ENCODE data around the gene PHF1.

DNA sequence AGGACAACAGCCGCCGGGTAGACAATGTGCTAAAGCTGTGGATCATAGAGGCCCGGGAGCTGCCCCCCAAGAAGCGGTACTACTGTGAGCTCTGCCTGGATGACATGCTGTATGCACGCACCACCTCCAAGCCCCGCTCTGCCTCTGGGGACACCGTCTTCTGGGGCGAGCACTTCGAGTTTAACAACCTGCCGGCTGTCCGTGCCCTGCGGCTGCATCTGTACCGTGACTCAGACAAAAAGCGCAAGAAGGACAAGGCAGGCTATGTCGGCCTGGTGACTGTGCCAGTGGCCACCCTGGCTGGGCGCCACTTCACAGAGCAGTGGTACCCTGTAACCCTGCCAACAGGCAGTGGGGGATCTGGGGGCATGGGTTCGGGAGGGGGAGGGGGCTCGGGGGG lies 26.9 kb downstream of the PHF1 start:
- TF ChIP-seq, protein P1, sequence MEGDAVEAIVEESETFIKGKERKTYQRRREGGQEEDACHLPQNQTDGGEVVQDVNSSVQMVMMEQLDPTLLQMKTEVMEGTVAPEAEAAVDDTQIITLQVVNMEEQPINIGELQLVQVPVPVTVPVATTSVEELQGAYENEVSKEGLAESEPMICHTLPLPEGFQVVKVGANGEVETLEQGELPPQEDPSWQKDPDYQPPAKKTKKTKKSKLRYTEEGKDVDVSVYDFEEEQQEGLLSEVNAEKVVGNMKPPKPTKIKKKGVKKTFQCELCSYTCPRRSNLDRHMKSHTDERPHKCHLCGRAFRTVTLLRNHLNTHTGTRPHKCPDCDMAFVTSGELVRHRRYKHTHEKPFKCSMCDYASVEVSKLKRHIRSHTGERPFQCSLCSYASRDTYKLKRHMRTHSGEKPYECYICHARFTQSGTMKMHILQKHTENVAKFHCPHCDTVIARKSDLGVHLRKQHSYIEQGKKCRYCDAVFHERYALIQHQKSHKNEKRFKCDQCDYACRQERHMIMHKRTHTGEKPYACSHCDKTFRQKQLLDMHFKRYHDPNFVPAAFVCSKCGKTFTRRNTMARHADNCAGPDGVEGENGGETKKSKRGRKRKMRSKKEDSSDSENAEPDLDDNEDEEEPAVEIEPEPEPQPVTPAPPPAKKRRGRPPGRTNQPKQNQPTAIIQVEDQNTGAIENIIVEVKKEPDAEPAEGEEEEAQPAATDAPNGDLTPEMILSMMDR (IDR thresholded peaks at IDR 0.05; ENCODE audit: insufficient read depth, low read length): no peak
- TF ChIP-seq, protein P2, sequence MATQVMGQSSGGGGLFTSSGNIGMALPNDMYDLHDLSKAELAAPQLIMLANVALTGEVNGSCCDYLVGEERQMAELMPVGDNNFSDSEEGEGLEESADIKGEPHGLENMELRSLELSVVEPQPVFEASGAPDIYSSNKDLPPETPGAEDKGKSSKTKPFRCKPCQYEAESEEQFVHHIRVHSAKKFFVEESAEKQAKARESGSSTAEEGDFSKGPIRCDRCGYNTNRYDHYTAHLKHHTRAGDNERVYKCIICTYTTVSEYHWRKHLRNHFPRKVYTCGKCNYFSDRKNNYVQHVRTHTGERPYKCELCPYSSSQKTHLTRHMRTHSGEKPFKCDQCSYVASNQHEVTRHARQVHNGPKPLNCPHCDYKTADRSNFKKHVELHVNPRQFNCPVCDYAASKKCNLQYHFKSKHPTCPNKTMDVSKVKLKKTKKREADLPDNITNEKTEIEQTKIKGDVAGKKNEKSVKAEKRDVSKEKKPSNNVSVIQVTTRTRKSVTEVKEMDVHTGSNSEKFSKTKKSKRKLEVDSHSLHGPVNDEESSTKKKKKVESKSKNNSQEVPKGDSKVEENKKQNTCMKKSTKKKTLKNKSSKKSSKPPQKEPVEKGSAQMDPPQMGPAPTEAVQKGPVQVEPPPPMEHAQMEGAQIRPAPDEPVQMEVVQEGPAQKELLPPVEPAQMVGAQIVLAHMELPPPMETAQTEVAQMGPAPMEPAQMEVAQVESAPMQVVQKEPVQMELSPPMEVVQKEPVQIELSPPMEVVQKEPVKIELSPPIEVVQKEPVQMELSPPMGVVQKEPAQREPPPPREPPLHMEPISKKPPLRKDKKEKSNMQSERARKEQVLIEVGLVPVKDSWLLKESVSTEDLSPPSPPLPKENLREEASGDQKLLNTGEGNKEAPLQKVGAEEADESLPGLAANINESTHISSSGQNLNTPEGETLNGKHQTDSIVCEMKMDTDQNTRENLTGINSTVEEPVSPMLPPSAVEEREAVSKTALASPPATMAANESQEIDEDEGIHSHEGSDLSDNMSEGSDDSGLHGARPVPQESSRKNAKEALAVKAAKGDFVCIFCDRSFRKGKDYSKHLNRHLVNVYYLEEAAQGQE (IDR thresholded peaks at IDR 0.05; ENCODE audit: insufficient replicate concordance, low read depth): no peak
